ENCODE measurements around the gene ZNF460.

- no peak for TF ChIP-seq CTCF (conservative IDR thresholded peaks at IDR 0.05; ENCODE audit: low read length)
- TF ChIP-seq EZH2phosphoT487 (IDR thresholded peaks at IDR 0.05; ENCODE audit: borderline replicate concordance, low read depth, low read length): no peak
Measured at GRCh38 chr19:57302727-57303401, 22.6 kb downstream of the ZNF460 start.

All from OCI-LY7 (cell line).